ENCODE data around the gene MARS2. TPM values are rescaled to one million over a fixed set of nuclear protein-coding genes. Genes with fewer than 3 reads are reported as not detected.

MARS2 gene
- polyA plus RNA-seq (2011; rRNA removed) (10.9 and 11.6 TPM in 2 replicates), polyA plus RNA-seq (2017; fragmentation: RNase III; extraction: RNeasy Plus Mini Kit Qiagen cat#74134 plus additional on column Dnase treatment) (9.0 to 9.5 TPM (median 9.1 TPM) in 3 replicates), polyA minus RNA-seq (2011; rRNA and poly(A)+ RNA removed) (14.7 and 15.5 TPM in 2 replicates)
- 5.2 and 7.4 TPM in 2 replicates for polyA plus RNA-seq (2012; cell fraction: cytosol; rRNA removed)
- polyA plus RNA-seq (2012; cell fraction: nucleus; rRNA removed): 8.5 and 9.6 TPM in 2 replicates

DNA sequence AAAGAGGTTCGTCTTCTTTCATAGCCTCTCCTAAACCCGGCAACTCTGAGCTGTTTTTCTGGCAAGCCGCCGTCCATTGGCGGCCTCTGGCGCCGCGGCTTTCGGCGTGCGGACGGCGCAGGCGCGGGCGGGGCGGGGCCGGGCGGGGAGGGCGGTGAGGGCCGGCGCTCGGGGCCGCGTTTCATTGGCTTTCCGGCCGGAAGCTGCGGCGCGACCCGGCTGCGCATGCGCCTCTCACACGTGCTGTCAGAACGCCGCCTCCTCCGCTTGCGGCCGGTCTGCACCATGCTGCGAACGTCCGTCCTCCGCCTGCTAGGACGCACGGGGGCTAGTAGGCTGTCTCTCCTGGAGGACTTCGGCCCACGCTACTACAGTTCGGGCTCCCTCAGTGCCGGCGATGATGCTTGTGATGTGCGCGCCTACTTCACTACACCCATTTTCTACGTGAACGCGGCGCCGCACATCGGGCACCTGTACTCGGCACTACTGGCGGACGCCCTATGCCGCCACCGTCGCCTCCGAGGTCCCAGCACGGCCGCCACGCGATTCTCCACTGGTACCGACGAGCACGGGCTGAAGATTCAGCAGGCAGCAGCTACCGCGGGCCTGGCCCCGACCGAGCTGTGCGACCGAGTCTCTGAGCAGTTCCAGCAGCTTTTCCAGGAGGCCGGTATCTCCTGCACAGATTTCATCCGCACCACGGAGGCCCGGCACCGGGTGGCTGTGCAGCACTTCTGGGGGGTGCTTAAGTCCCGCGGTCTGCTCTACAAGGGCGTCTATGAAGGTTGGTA is at the start of gene MARS2:
Gene MARS2, plus strand, starts transcription at position 249 of the 791 bp plus-strand sequence. Its CDS starts 37 bp downstream, at position 286.
- peaks cover 30% of the 10 kb centered on the region for H3K4me1 ChIP-seq
- peak within 1 kb of the TSS; percentile 72 to 87 for H3K27ac ChIP-seq
- H3K4me3 ChIP-seq: peak within 1 kb of the TSS; percentile 64
- H3K4me2 ChIP-seq: peak within 1 kb of the TSS; percentile 87
- FAIRE-seq (no peak), DNase-seq (ENCODE audit: low read depth in 1 of 2, low spot score in 1 of 2) (peak; percentile 74 to 92), ATAC-seq (peak; percentile 89 to 92)
- CTCF ChIA-PET: interaction anchor here (2.1 kb wide), 1 partner anchor 75 kb away, joined by 10 read pairs; no protein-coding TSS in a partner anchor
- no peaks in the 10 kb centered on the region for H3K9me3 ChIP-seq
- POLR2A ChIA-PET: interaction anchor here (0.7 to 2.0 kb wide), 4 partner anchors 12 to 270 kb away, joined by 3 to 10 read pairs (median 7); partner anchors contain the start of genes COQ10B, HSPD1, HSPE1 and SF3B1
- TF ChIP-seq, protein P1, sequence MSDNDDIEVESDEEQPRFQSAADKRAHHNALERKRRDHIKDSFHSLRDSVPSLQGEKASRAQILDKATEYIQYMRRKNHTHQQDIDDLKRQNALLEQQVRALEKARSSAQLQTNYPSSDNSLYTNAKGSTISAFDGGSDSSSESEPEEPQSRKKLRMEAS (IDR thresholded peaks at IDR 0.05): peak; percentile 96
- no peak for TF ChIP-seq ZFP36 (IDR thresholded peaks at IDR 0.05; ENCODE audit: borderline replicate concordance, partially characterized antibody)
- TF ChIP-seq, protein P2, sequence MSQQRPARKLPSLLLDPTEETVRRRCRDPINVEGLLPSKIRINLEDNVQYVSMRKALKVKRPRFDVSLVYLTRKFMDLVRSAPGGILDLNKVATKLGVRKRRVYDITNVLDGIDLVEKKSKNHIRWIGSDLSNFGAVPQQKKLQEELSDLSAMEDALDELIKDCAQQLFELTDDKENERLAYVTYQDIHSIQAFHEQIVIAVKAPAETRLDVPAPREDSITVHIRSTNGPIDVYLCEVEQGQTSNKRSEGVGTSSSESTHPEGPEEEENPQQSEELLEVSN (IDR thresholded peaks at IDR 0.05; ENCODE audit: borderline replicate concordance, low read depth): peak; percentile 20; the same call in 1 of the 2 replicates
- TF ChIP-seq ZC3H11A (IDR thresholded peaks at IDR 0.05): no peak
- TF ChIP-seq CEBPB (IDR thresholded peaks at IDR 0.05): no peak
- 0 out of 5 replicates have a peak, but pooled peaks of 1 of the 2 experiments have one; percentile 8 for TF ChIP-seq RAD21 (conservative IDR thresholded peaks at IDR 0.05 in 1 of 2, IDR thresholded peaks at IDR 0.05 in 1 of 2)
- peak; percentile 21; the same call in 1 of the 2 replicates for TF ChIP-seq RNF2 (IDR thresholded peaks at IDR 0.05; ENCODE audit: borderline replicate concordance, low read depth)
- TF ChIP-seq MYC (IDR thresholded peaks at IDR 0.05; ENCODE audit: borderline replicate concordance, low read length): peak; percentile 70; the same call in 1 of the 2 replicates
- TF ChIP-seq, protein P3, sequence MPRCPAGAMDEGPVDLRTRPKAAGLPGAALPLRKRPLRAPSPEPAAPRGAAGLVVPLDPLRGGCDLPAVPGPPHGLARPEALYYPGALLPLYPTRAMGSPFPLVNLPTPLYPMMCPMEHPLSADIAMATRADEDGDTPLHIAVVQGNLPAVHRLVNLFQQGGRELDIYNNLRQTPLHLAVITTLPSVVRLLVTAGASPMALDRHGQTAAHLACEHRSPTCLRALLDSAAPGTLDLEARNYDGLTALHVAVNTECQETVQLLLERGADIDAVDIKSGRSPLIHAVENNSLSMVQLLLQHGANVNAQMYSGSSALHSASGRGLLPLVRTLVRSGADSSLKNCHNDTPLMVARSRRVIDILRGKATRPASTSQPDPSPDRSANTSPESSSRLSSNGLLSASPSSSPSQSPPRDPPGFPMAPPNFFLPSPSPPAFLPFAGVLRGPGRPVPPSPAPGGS (IDR thresholded peaks at IDR 0.05): peak; percentile 85; the same call in 2 of the 3 replicates
- peak; percentile 48; the same call in 1 of the 2 replicates for TF ChIP-seq PHF8 (IDR thresholded peaks at IDR 0.05; ENCODE audit: borderline replicate concordance, low read depth)
- TF ChIP-seq, protein P4, sequence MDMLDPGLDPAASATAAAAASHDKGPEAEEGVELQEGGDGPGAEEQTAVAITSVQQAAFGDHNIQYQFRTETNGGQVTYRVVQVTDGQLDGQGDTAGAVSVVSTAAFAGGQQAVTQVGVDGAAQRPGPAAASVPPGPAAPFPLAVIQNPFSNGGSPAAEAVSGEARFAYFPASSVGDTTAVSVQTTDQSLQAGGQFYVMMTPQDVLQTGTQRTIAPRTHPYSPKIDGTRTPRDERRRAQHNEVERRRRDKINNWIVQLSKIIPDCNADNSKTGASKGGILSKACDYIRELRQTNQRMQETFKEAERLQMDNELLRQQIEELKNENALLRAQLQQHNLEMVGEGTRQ (IDR thresholded peaks at IDR 0.05): peak; percentile 46
- TF ChIP-seq KDM1A (IDR thresholded peaks at IDR 0.05; ENCODE audit: low read depth): 0 out of 2 replicates have a peak, but pooled peaks have one; percentile 45
- TF ChIP-seq BHLHE40 (IDR thresholded peaks at IDR 0.05; ENCODE audit: low read depth, low read length): peak; percentile 67
- peak; percentile 17 to 75; a peak in 4 of 5 replicates for TF ChIP-seq JUN (IDR thresholded peaks at IDR 0.05)
- TF ChIP-seq, protein P5, sequence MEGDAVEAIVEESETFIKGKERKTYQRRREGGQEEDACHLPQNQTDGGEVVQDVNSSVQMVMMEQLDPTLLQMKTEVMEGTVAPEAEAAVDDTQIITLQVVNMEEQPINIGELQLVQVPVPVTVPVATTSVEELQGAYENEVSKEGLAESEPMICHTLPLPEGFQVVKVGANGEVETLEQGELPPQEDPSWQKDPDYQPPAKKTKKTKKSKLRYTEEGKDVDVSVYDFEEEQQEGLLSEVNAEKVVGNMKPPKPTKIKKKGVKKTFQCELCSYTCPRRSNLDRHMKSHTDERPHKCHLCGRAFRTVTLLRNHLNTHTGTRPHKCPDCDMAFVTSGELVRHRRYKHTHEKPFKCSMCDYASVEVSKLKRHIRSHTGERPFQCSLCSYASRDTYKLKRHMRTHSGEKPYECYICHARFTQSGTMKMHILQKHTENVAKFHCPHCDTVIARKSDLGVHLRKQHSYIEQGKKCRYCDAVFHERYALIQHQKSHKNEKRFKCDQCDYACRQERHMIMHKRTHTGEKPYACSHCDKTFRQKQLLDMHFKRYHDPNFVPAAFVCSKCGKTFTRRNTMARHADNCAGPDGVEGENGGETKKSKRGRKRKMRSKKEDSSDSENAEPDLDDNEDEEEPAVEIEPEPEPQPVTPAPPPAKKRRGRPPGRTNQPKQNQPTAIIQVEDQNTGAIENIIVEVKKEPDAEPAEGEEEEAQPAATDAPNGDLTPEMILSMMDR (IDR thresholded peaks at IDR 0.05): no peak
- peak; percentile 97 for TF ChIP-seq POLR2A (IDR thresholded peaks at IDR 0.05; ENCODE audit: low read length)
- 0% methylated on average over 16 of the region's 86 CpGs for WGBS (ENCODE audit: missing lambda C conversion rate)

DNA sequence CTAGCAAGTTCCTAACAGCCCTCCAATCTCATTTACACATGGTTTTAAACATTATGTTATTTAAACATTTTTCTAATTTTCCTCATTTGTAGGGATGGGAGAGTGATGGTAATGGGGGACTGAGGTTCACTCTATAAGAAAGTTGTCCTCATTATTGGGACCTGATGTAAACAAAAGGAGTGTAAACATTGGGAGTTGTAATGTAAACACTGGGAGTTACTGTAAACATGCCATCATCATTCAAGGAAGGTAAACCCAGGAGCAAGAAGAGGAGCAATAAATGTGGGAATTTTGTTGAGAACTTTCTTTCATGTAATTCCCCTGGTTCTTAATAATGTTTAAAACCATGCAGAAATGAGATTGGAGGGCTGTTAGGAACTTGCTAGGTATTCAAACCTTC is 47.6 kb upstream of the MARS2 start:
- CTCF ChIA-PET: no interaction called here
- no peak for DNase-seq (ENCODE audit: low read depth in 1 of 2, low spot score in 1 of 2)
- Histone ChIP-seq H3K4me2 (0 out of 3 replicates have a peak overlapping the region, but pooled peaks have one; percentile 7), H3K4me1 (peaks cover 8% of the 10 kb centered on the region; the same call in 1 of the 3 replicates), H3K27ac (no peak overlapping the region), H3K9me3 (no peaks in the 10 kb centered on the region), H3K4me3 (no peak overlapping the region)
- no peak for FAIRE-seq
- no peak for ATAC-seq
- POLR2A ChIA-PET: no interaction called here
- no peak for TF ChIP-seq EHMT2 (IDR thresholded peaks at IDR 0.05; ENCODE audit: low read depth)
- TF ChIP-seq PHF8 (IDR thresholded peaks at IDR 0.05; ENCODE audit: borderline replicate concordance, low read depth): no peak
- no peak for TF ChIP-seq JUNB (IDR thresholded peaks at IDR 0.05)
- TF ChIP-seq HEYL (CRISPR knock-in tag; IDR thresholded peaks at IDR 0.05): no peak
- TF ChIP-seq FOXS1 (CRISPR knock-in tag; IDR thresholded peaks at IDR 0.05): no peak
- TF ChIP-seq, protein P6, sequence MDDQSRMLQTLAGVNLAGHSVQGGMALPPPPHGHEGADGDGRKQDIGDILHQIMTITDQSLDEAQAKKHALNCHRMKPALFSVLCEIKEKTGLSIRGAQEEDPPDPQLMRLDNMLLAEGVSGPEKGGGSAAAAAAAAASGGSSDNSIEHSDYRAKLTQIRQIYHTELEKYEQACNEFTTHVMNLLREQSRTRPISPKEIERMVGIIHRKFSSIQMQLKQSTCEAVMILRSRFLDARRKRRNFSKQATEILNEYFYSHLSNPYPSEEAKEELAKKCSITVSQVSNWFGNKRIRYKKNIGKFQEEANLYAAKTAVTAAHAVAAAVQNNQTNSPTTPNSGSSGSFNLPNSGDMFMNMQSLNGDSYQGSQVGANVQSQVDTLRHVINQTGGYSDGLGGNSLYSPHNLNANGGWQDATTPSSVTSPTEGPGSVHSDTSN (IDR thresholded peaks at IDR 0.05): no peak
- TF ChIP-seq POLR2A (IDR thresholded peaks at IDR 0.05; ENCODE audit: low read length): no peak
- TF ChIP-seq ZFP36 (IDR thresholded peaks at IDR 0.05; ENCODE audit: borderline replicate concordance, partially characterized antibody): no peak
- TF ChIP-seq FOSL2 (IDR thresholded peaks at IDR 0.05): no peak
- TF ChIP-seq FOSL2 (CRISPR knock-in tag; IDR thresholded peaks at IDR 0.05): no peak
- no peak for TF ChIP-seq TP53 (CRISPR knock-in tag; IDR thresholded peaks at IDR 0.05)
- TF ChIP-seq, protein P2 (IDR thresholded peaks at IDR 0.05; ENCODE audit: borderline replicate concordance, low read depth): no peak
- TF ChIP-seq JUN (IDR thresholded peaks at IDR 0.05): no peak
- TF ChIP-seq, protein P7, sequence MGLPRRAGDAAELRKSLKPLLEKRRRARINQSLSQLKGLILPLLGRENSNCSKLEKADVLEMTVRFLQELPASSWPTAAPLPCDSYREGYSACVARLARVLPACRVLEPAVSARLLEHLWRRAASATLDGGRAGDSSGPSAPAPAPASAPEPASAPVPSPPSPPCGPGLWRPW (IDR thresholded peaks at IDR 0.05): no peak
- no peak for TF ChIP-seq HDAC2 (IDR thresholded peaks at IDR 0.05)
- no peak for TF ChIP-seq EHF (CRISPR knock-in tag; IDR thresholded peaks at IDR 0.05)
- TF ChIP-seq KDM1A (IDR thresholded peaks at IDR 0.05; ENCODE audit: low read depth): no peak
- no peak for TF ChIP-seq FOSB (CRISPR knock-in tag; IDR thresholded peaks at IDR 0.05)
